Gastrocnemius medialis (tissue), 4 donors: ENCODE data around the gene GSK3A.

Source experiments
- CTCF ChIP-seq, 5 experiments: fragments of 450-650 bp in 3 of 5; fragments of 200-600 bp in 2 of 5; sonication (generic) in 2 of 5; IDR thresholded peaks in 4 of 5; conservative IDR thresholded peaks in 1 of 5; 1 replicate in 4 of 5; 2 replicates in 1 of 5; pipeline ENCODE4 v1.5.1; 2016 to 2019; ENCODE audit warnings: antibody characterized with exemption in 5 of 5, mild to moderate bottlenecking in 3 of 5, moderate library complexity in 3 of 5
- POLR2A ChIP-seq, 2 donors: fragments of 450-650 bp; IDR thresholded peaks; one replicate each; pipeline ENCODE4 v1.6.1; 2017; ENCODE audit warnings: antibody characterized with exemption in 2 of 2, mild to moderate bottlenecking in 2 of 2, moderate library complexity in 2 of 2

- TF ChIP-seq CTCF (IDR thresholded peaks at IDR 0.05 in 4 of 5, conservative IDR thresholded peaks at IDR 0.05 in 1 of 5) (no peak), POLR2A (IDR thresholded peaks at IDR 0.05) (no peak)
Measured at GRCh38 chr19:42272989-42273406, 30.6 kb upstream of the GSK3A start.
